ENCODE results near the gene PRR18. TPM values are rescaled to one million over a fixed set of nuclear protein-coding genes. Genes with fewer than 3 reads are reported as not detected.

PRR18 gene, protein sequence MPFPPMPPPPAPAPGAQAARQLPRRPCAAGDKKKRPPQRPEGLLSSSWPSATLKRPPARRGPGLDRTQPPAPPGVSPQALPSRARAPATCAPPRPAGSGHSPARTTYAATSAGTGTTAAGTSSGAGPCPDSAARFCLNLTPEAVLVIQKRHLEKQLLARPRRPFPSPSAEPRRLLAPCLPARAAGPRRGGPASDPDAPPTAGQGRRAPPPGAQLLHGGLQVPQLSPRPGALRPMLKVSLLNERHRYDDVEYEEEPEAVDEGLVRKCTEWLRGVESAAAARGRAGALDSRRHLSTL
- total RNA-seq, result 0.13 and 0.55 TPM in 2 replicates

DNA sequence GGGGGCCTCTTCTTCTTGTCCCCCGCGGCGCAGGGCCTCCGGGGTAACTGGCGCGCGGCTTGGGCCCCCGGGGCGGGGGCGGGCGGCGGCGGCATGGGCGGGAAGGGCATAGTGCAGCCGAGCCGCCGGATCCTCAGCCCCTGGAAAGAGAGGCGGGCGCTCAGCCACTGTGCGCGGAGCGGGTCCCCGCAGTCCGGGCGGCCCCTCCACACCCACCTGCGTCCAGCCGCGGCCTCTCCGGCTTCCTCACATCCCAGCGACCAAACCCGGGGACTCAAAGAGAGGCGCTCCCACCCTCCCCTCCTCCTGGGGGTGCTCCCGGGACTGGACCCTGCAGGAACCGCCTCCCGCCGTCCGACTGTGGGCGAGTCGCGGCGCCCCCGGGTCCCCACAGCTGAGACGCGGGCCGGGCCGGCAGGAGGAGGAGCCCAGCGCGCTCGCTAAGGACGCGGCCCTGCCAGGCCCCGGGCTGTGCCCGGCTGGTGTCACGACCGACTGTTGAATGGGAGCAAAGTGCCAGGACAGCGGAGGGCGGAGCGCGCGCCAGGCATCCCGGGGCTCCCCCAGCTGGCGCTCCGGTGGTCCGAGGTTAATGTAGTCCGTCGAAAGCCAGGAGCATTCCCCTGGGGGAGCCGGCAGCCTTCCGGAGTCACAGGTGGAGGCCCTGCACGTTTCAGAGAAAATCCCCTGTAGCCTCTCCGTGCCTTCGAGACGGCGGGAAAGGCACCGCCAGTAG lies at the start of gene PRR18:
TSS of gene PRR18 (minus strand) at position 360 of the 736 bp plus-strand sequence. CDS start at position 110, 250 bp downstream.
- Histone ChIP-seq H3K27me3 (ENCODE audit: control insufficient read depth, insufficient read depth, low read length) (peaks cover 46% of the 10 kb centered on the region), H3K4me3 (ENCODE audit: low read depth, low read length) (peak within 1 kb of the TSS; percentile 20), H3K36me3 (ENCODE audit: control insufficient read depth, insufficient read depth, low read length) (no peaks in the 10 kb centered on the region)
- DNase-seq (ENCODE audit: low read depth), result no peak
- TF ChIP-seq, protein P1, sequence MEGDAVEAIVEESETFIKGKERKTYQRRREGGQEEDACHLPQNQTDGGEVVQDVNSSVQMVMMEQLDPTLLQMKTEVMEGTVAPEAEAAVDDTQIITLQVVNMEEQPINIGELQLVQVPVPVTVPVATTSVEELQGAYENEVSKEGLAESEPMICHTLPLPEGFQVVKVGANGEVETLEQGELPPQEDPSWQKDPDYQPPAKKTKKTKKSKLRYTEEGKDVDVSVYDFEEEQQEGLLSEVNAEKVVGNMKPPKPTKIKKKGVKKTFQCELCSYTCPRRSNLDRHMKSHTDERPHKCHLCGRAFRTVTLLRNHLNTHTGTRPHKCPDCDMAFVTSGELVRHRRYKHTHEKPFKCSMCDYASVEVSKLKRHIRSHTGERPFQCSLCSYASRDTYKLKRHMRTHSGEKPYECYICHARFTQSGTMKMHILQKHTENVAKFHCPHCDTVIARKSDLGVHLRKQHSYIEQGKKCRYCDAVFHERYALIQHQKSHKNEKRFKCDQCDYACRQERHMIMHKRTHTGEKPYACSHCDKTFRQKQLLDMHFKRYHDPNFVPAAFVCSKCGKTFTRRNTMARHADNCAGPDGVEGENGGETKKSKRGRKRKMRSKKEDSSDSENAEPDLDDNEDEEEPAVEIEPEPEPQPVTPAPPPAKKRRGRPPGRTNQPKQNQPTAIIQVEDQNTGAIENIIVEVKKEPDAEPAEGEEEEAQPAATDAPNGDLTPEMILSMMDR (IDR thresholded peaks at IDR 0.05; ENCODE audit: insufficient read depth, low read length, poor library complexity, severe bottlenecking), result no peak

DNA sequence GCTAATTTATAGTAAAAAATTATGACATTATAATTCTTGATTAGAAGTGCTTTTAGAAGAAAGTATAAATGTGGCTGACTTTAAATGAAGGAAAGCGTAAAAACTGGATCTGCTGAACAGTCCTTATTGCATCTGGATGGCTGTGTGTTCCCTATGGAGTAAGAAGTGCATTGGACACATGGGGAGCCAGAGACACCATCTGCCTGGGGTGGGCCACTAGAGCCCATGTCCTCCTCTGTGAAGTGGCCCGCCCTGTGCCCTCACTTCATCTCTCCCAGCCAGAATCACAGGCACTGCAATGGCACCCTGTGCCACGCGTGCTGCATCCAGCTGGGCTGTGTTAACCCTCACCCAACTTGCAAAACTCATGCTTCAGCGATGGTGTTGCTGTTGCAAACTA lies 47.4 kb upstream of the PRR18 start:
- H3K4me3 ChIP-seq (ENCODE audit: low read depth, low read length), result no peak overlapping the region
- DNase-seq (ENCODE audit: low read depth), result no peak
- H3K36me3 ChIP-seq (ENCODE audit: control insufficient read depth, insufficient read depth, low read length), result no peaks in the 10 kb centered on the region
- TF ChIP-seq, protein P1 (IDR thresholded peaks at IDR 0.05; ENCODE audit: insufficient read depth, low read length, poor library complexity, severe bottlenecking), result no peak
- H3K27me3 ChIP-seq (ENCODE audit: control insufficient read depth, insufficient read depth, low read length), result no peaks in the 10 kb centered on the region

DNA sequence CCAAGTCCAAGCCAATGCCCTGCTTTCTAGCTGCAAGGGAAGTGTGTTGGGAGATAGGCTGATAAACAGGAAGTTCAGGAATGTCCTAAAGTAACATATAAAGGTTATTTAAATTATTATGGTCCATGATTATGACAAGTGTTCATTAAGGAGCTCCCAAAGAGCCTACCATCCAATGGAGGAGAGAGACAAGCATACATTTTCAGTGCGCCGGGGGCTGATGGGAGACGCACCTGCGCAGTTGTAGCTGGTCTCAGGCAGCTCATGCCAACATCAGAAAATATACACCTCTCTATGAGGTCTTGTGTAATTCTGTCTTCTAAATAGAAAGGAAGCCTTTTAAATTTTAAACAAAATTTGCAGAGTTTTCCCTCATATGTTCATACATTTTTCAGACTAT lies 46.8 kb upstream of the PRR18 start:
- no peak for DNase-seq (ENCODE audit: low read depth)
- H3K4me3 ChIP-seq (ENCODE audit: low read depth, low read length), result no peak overlapping the region
- no peaks in the 10 kb centered on the region for H3K36me3 ChIP-seq (ENCODE audit: control insufficient read depth, insufficient read depth, low read length)
- TF ChIP-seq, protein P1 (IDR thresholded peaks at IDR 0.05; ENCODE audit: insufficient read depth, low read length, poor library complexity, severe bottlenecking), result no peak
- no peaks in the 10 kb centered on the region for H3K27me3 ChIP-seq (ENCODE audit: control insufficient read depth, insufficient read depth, low read length)

DNA sequence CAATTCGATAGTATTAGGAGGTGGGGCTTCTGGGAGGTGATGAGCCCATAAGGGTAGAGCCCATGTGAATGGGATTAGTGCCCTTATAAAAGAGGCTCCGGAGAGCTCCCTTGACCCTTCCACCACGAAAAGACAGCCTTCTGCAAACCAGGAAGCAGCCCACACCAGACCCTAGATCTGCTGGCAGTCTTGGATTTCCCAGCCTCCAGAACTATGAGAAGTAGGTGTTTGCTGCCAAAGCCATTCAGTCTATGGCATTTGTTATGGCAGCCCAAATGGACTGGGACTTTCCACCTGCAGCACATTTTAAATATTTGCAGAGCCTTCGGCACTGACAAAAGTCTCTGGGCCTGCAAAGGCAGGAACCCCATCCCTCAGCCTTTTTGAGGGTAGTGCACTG lies 46.0 kb upstream of the PRR18 start:
- TF ChIP-seq, protein P1 (IDR thresholded peaks at IDR 0.05; ENCODE audit: insufficient read depth, low read length, poor library complexity, severe bottlenecking), result no peak
- no peaks in the 10 kb centered on the region for H3K36me3 ChIP-seq (ENCODE audit: control insufficient read depth, insufficient read depth, low read length)

DNA sequence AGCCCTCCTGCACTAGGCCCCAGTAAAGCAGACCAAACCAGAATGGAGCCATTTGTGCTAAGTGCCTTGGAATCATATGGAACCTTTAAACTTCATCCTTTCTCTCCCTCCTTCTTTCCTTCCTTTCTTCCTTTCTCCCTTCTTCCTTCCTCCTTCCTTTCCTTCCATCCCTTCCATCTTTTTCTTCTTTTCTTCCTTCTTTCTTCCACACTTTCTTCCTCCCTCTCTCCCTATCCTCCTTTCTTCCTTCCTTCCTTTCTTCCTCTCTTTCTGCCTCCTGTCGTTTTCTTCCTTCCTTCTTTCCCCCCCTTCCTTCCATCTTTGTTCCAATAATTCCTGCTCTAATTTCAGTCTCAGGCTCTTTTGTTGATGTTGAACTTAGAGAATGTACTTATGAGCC lies 45.3 kb upstream of the PRR18 start:
- Histone ChIP-seq H3K27me3 (ENCODE audit: control insufficient read depth, insufficient read depth, low read length) (no peaks in the 10 kb centered on the region), H3K4me3 (ENCODE audit: low read depth, low read length) (no peak overlapping the region), H3K36me3 (ENCODE audit: control insufficient read depth, insufficient read depth, low read length) (no peaks in the 10 kb centered on the region)
- DNase-seq (ENCODE audit: low read depth), result no peak
- TF ChIP-seq, protein P1 (IDR thresholded peaks at IDR 0.05; ENCODE audit: insufficient read depth, low read length, poor library complexity, severe bottlenecking), result no peak

More for the DNA sequence above, 46.0 kb upstream of the PRR18 start:
- Histone ChIP-seq H3K4me3 (ENCODE audit: low read depth, low read length) (no peak overlapping the region), H3K27me3 (ENCODE audit: control insufficient read depth, insufficient read depth, low read length) (no peaks in the 10 kb centered on the region)
- DNase-seq (ENCODE audit: low read depth), result no peak
